HepG2 (cell line): ENCODE results near the gene ANKRD53. TPM values are rescaled to one million over a fixed set of nuclear protein-coding genes. Genes with fewer than 3 reads are reported as not detected.

Source experiments
- KLF16 ChIP-seq, 2 experiments: sonication (generic) in 1 of 2; formaldehyde crosslinking in 1 of 2; IDR thresholded peaks; 2 replicates each; pipeline versions ENCODE4 v1.6.1 to v1.8.0; 2016 to 2023; ENCODE audit warnings: missing genetic modification reagents in 2 of 2, missing compliant biosample characterization in 1 of 2
- KLF9 ChIP-seq: IDR thresholded peaks from 2 replicates; pipeline ENCODE4 v1.6.1; 2016; ENCODE audit warnings: low read depth
- NFATC3 ChIP-seq: sonication (generic); formaldehyde crosslinking; IDR thresholded peaks from 2 replicates; pipeline ENCODE4 v1.5.1; 2020; ENCODE audit warnings: mild to moderate bottlenecking, missing genetic modification reagents
- RARG ChIP-seq: sonication (generic); formaldehyde crosslinking; IDR thresholded peaks from 2 replicates; pipeline ENCODE4 v1.4.0; 2020; ENCODE audit warnings: low read depth, mild to moderate bottlenecking, missing genetic modification reagents
- RFX5 ChIP-seq: IDR thresholded peaks from 2 replicates; pipeline ENCODE4 v1.6.1; 2011; ENCODE audit warnings: low read depth, low read length, improper control_type of control experiment
- ZNF670 ChIP-seq: sonication (generic); formaldehyde crosslinking; IDR thresholded peaks from 2 replicates; pipeline ENCODE4 v1.8.0; 2022; ENCODE audit warnings: mild to moderate bottlenecking, missing genetic modification reagents, borderline replicate concordance
- ZNF782 ChIP-seq: sonication (generic); formaldehyde crosslinking; IDR thresholded peaks from 2 replicates; pipeline ENCODE4 v1.4.0; 2020; ENCODE audit warnings: missing genetic modification reagents, mild to moderate bottlenecking, borderline replicate concordance
- polyA plus RNA-seq, 8 experiments: library from polyadenylated mRNA; depleted of rRNA in 3 of 8; stranded (reverse) in 7 of 8; unstranded in 1 of 8; fragments of >200 nt; fragmentation: Illumina TruSeq in 4 of 8; extraction: Trizol in 4 of 8; gene quantifications; 2 replicates each; pipeline versions ENCODE4 v1.2.1 to v1.2.3, GENCODE V29; 2011 to 2016; ENCODE audit warnings: low read depth in 4 of 8, missing spikeins in 1 of 8, mixed read lengths in 1 of 8; ENCODE audit not compliant: insufficient read depth in 1 of 8
- total RNA-seq, 5 experiments: library from RNA; depleted of rRNA; stranded (reverse); fragments of >200 nt; fragmentation: Illumina TruSeq; extraction: Trizol; gene quantifications; 2 replicates each; pipeline ENCODE4 v1.2.3, GENCODE V29; 2016; ENCODE audit warnings: low read depth in 1 of 5
- TF ChIP-seq, protein P1 (sequence below): sonication (generic); formaldehyde crosslinking; IDR thresholded peaks from 2 replicates; pipeline ENCODE4 v1.4.0; 2020; ENCODE audit warnings: missing genetic modification reagents
- TF ChIP-seq, protein P2 (sequence below): sonication (generic); formaldehyde crosslinking; IDR thresholded peaks from 2 replicates; pipeline ENCODE4 v1.5.0; 2020; ENCODE audit warnings: missing genetic modification reagents, mild to moderate bottlenecking, borderline replicate concordance
- TF ChIP-seq, protein P3 (sequence below): IDR thresholded peaks from 2 replicates; pipeline ENCODE4 v1.6.1; 2016; ENCODE audit warnings: missing compliant biosample characterization, missing genetic modification reagents, borderline replicate concordance
- TF ChIP-seq, protein P4 (sequence below): sonication (generic); formaldehyde crosslinking; conservative IDR thresholded peaks from 2 replicates; pipeline ENCODE4 v1.4.0; 2020; ENCODE audit warnings: mild to moderate bottlenecking, missing genetic modification reagents, moderate library complexity
- TF ChIP-seq, protein P5 (sequence below): sonication (generic); formaldehyde crosslinking; IDR thresholded peaks from 2 replicates; pipeline ENCODE4 v1.4.0; 2020; ENCODE audit warnings: missing genetic modification reagents
- TF ChIP-seq, protein P6 (sequence below): sonication (generic); formaldehyde crosslinking; IDR thresholded peaks from 2 replicates; pipeline ENCODE4 v1.4.0; 2020; ENCODE audit warnings: missing genetic modification reagents

Gene ANKRD53
- total and polyA plus RNA-seq, 2 of the 13 experiments (the other 11 are each of a cell fraction or from before 2014, with no cell fraction given) = 0.15 TPM; not detected in 1

DNA sequence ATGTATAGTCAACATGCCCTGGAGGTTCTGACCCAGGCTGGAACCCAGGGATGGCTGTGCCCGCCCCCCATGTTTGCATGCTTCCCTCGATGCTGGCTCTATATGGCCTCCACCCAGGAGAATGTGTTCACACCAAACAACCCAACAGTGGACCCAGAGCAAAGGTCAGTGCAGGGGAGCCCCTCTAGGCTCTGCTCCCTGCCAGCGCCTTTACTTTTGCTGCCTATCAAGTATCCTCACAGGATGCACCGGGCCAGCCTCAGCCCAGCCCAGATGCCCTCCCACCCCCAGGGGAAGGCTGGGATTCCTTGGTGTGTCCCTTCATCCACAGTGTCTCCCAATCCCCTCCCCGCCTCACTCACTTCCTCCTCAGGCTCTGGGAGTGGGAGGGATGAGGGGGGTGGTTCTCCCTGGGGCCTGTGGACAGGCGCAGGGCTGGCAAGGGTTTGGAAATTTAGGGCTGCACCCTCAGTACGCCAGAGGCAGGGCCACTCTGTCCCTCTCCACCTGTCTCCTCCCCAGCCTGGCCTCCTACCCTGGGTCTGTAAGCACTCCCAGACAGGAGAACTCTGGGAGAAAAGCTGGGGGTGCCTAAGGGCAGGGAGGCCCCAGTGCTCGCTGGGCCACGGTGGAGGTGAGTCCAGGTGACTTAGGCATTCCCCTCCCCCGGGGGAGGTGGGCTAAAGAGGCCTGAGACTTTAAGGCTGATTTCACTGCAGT lies 40.4 kb upstream of the ANKRD53 start (continued):
- TF ChIP-seq ZNF782 (no peak), KLF16 (CRISPR knock-in tag; IDR thresholded peaks at IDR 0.05) (no peak), NFATC3 (CRISPR knock-in tag) (no peak), KLF9 (no peak), RFX5 (no peak), RARG (CRISPR knock-in tag) (no peak), ZNF670 (CRISPR knock-in tag) (no peak)
- TF ChIP-seq, protein P1, sequence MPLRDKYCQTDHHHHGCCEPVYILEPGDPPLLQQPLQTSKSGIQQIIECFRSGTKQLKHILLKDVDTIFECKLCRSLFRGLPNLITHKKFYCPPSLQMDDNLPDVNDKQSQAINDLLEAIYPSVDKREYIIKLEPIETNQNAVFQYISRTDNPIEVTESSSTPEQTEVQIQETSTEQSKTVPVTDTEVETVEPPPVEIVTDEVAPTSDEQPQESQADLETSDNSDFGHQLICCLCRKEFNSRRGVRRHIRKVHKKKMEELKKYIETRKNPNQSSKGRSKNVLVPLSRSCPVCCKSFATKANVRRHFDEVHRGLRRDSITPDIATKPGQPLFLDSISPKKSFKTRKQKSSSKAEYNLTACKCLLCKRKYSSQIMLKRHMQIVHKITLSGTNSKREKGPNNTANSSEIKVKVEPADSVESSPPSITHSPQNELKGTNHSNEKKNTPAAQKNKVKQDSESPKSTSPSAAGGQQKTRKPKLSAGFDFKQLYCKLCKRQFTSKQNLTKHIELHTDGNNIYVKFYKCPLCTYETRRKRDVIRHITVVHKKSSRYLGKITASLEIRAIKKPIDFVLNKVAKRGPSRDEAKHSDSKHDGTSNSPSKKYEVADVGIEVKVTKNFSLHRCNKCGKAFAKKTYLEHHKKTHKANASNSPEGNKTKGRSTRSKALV (CRISPR knock-in tag) = no peak
- TF ChIP-seq, protein P2, sequence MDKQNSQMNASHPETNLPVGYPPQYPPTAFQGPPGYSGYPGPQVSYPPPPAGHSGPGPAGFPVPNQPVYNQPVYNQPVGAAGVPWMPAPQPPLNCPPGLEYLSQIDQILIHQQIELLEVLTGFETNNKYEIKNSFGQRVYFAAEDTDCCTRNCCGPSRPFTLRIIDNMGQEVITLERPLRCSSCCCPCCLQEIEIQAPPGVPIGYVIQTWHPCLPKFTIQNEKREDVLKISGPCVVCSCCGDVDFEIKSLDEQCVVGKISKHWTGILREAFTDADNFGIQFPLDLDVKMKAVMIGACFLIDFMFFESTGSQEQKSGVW (CRISPR knock-in tag) = no peak
- TF ChIP-seq, protein P3, sequence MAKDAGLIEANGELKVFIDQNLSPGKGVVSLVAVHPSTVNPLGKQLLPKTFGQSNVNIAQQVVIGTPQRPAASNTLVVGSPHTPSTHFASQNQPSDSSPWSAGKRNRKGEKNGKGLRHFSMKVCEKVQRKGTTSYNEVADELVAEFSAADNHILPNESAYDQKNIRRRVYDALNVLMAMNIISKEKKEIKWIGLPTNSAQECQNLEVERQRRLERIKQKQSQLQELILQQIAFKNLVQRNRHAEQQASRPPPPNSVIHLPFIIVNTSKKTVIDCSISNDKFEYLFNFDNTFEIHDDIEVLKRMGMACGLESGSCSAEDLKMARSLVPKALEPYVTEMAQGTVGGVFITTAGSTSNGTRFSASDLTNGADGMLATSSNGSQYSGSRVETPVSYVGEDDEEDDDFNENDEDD = no peak
- TF ChIP-seq, protein P4, sequence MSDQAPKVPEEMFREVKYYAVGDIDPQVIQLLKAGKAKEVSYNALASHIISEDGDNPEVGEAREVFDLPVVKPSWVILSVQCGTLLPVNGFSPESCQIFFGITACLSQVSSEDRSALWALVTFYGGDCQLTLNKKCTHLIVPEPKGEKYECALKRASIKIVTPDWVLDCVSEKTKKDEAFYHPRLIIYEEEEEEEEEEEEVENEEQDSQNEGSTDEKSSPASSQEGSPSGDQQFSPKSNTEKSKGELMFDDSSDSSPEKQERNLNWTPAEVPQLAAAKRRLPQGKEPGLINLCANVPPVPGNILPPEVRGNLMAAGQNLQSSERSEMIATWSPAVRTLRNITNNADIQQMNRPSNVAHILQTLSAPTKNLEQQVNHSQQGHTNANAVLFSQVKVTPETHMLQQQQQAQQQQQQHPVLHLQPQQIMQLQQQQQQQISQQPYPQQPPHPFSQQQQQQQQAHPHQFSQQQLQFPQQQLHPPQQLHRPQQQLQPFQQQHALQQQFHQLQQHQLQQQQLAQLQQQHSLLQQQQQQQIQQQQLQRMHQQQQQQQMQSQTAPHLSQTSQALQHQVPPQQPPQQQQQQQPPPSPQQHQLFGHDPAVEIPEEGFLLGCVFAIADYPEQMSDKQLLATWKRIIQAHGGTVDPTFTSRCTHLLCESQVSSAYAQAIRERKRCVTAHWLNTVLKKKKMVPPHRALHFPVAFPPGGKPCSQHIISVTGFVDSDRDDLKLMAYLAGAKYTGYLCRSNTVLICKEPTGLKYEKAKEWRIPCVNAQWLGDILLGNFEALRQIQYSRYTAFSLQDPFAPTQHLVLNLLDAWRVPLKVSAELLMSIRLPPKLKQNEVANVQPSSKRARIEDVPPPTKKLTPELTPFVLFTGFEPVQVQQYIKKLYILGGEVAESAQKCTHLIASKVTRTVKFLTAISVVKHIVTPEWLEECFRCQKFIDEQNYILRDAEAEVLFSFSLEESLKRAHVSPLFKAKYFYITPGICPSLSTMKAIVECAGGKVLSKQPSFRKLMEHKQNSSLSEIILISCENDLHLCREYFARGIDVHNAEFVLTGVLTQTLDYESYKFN = peak; percentile 83
- TF ChIP-seq, protein P5, sequence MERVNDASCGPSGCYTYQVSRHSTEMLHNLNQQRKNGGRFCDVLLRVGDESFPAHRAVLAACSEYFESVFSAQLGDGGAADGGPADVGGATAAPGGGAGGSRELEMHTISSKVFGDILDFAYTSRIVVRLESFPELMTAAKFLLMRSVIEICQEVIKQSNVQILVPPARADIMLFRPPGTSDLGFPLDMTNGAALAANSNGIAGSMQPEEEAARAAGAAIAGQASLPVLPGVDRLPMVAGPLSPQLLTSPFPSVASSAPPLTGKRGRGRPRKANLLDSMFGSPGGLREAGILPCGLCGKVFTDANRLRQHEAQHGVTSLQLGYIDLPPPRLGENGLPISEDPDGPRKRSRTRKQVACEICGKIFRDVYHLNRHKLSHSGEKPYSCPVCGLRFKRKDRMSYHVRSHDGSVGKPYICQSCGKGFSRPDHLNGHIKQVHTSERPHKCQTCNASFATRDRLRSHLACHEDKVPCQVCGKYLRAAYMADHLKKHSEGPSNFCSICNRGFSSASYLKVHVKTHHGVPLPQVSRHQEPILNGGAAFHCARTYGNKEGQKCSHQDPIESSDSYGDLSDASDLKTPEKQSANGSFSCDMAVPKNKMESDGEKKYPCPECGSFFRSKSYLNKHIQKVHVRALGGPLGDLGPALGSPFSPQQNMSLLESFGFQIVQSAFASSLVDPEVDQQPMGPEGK (CRISPR knock-in tag) = peak; percentile 83
- TF ChIP-seq, protein P6, sequence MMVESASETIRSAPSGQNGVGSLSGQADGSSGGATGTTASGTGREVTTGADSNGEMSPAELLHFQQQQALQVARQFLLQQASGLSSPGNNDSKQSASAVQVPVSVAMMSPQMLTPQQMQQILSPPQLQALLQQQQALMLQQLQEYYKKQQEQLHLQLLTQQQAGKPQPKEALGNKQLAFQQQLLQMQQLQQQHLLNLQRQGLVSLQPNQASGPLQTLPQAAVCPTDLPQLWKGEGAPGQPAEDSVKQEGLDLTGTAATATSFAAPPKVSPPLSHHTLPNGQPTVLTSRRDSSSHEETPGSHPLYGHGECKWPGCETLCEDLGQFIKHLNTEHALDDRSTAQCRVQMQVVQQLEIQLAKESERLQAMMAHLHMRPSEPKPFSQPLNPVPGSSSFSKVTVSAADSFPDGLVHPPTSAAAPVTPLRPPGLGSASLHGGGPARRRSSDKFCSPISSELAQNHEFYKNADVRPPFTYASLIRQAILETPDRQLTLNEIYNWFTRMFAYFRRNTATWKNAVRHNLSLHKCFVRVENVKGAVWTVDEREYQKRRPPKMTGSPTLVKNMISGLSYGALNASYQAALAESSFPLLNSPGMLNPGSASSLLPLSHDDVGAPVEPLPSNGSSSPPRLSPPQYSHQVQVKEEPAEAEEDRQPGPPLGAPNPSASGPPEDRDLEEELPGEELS (CRISPR knock-in tag) = peak; percentile 28; the same call in 1 of the 2 replicates
